ENCODE measurements around the gene ABLIM1.

DNA sequence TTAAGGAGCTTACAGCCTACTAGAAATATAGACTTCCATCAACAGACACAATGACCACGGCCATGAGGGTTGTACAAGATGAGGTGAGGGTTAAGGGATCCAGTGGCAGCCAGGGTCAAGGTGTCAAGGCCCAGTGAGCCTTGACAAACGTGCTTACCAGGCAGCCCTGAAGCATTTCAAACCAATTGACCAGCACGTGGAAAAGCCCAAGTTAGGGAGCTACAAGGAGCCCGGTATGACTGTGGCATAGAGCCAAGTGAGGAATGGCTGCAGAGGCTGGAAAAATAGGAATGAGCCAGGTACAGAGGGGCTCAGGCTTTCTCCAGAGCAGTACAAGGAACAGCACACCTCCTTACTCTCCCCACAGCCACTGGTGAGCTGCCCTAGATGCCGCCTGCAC is 266.5 kb downstream of the ABLIM1 start:
- TF ChIP-seq GATA3 (IDR thresholded peaks at IDR 0.05; ENCODE audit: low read depth, low read length): no peak
- TF ChIP-seq GATA2 (IDR thresholded peaks at IDR 0.05; ENCODE audit: low read depth, low read length): no peak
